ENCODE results near the gene REEP1. TPM values are rescaled to one million over a fixed set of nuclear protein-coding genes. Genes with fewer than 3 reads are reported as not detected.

The REEP1 gene
- total RNA-seq, 2 donors from 2014 or later = 20.9 to 22.7 TPM

DNA sequence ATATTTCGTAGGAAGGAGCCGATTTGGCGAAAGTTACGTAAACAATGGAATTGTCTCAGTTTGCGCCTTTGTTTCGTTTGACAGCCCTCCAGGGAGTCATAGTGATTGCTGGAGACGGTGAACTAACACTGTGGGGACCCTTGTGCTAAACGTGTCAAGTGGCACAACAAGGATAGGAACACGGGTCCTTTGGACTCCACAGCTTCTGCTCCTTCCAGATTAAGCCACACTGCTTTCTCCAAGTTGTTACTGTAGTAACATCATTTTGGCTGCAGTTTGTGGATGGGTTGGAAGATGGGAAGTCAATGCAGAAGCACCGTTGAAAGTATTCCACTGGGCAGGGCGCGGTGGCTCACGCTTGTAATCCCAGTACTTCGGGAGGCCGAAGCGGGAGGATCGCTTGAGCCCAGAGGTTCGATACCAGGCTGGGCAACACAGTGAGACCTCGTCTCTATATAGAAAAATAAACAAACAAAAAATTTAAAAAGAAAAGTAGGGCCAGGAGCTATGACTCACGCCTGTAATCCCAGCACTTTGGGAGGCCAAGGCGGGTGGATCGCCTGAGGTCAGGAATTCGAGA, 141.5 kb downstream of the REEP1 start:
- no peaks in the 10 kb centered on the region for H3K27me3 ChIP-seq (replicated peaks; ENCODE audit: insufficient read depth)
- no peaks in the 10 kb centered on the region for H3K9me3 ChIP-seq
- H3K27ac ChIP-seq = peak overlapping the region; percentile 100
- TF ChIP-seq, protein P1, sequence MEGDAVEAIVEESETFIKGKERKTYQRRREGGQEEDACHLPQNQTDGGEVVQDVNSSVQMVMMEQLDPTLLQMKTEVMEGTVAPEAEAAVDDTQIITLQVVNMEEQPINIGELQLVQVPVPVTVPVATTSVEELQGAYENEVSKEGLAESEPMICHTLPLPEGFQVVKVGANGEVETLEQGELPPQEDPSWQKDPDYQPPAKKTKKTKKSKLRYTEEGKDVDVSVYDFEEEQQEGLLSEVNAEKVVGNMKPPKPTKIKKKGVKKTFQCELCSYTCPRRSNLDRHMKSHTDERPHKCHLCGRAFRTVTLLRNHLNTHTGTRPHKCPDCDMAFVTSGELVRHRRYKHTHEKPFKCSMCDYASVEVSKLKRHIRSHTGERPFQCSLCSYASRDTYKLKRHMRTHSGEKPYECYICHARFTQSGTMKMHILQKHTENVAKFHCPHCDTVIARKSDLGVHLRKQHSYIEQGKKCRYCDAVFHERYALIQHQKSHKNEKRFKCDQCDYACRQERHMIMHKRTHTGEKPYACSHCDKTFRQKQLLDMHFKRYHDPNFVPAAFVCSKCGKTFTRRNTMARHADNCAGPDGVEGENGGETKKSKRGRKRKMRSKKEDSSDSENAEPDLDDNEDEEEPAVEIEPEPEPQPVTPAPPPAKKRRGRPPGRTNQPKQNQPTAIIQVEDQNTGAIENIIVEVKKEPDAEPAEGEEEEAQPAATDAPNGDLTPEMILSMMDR (IDR thresholded peaks at IDR 0.05) = no peak
- DNase-seq (ENCODE audit: low spot score) = no peak
- peak overlapping the region; percentile 95 for H3K4me3 ChIP-seq
- ATAC-seq (ENCODE audit: insufficient number of reproducible peaks, low FRiP score, low read depth) = peak; percentile 3
- H3K4me1 ChIP-seq (ENCODE audit: control insufficient read depth in 1 of 2, low read depth in 2 of 2) = peaks cover 16 to 64% of the 10 kb centered on the region in 2 donors
- H3K36me3 ChIP-seq = no peaks in the 10 kb centered on the region

DNA sequence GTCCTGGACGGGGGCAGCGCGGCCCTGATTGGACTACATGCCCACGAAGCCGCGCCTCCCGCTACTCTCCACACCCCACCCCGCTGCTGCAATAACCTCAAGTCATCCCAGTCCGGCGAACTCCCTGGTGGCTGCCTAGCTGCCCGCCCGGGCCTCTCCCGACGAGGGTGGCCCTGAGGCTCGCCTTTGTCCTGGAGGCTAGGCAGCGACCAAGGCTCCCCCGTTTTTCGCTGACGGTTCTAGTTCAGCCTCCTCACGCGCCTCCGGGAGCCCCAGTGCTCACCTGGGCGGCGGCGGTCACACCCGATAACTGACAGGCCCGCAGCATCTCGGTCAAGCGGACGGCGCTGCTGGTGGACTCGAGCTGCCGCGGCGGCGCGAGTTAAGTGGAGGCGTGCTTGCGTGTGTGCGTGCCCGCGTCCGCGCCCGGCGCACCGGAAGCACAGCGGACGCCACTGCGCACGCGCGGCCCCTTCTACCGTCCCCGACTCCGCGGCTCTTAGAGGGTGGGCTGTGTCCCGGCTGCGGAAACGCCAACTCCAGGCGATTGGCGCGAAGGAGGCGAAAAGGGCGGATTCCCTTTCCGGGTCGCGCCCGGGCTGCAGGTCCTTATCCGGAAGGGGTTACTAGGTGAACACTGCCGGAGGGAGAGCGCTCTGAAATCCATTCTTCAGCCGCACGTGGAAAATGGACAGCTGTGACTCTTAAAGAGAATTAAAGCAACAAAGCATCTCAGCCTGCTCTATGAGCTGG, 142.2 kb downstream of the REEP1 start, which contains the start of gene IMMT:
Gene IMMT, minus strand, starts transcription at position 408 of the 753 bp plus-strand sequence. Its CDS starts 80 bp downstream, at position 328.
- H3K36me3 ChIP-seq = no peaks in the 10 kb centered on the region
- peak; percentile 84 for ATAC-seq (ENCODE audit: insufficient number of reproducible peaks, low FRiP score, low read depth)
- no peaks in the 10 kb centered on the region for H3K9me3 ChIP-seq
- DNase-seq (ENCODE audit: low spot score) = peak; percentile 91
- TF ChIP-seq, protein P1 (IDR thresholded peaks at IDR 0.05) = no peak
- H3K4me3 ChIP-seq = peak within 1 kb of the TSS; percentile 95
- H3K27ac ChIP-seq = peak within 1 kb of the TSS; percentile 100
- H3K4me1 ChIP-seq (ENCODE audit: control insufficient read depth in 1 of 2, low read depth in 2 of 2) = peaks cover 18 to 60% of the 10 kb centered on the region in 2 donors
- H3K27me3 ChIP-seq (replicated peaks; ENCODE audit: insufficient read depth) = no peaks in the 10 kb centered on the region

DNA sequence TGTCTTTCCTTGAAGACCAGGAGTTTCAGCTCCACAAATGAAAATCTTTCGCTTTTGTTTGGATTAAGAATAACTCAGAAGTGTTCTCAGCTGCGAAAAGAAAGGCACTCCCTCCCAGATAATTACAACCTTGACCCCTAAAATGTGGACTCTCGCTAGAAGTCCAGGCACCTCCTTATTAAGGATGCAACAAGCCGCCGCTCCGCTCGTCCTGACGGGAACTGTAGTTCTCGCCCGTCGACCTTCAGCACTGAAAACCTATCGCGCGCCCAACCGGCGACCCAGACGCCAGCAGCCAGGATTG, 142.7 kb downstream of the REEP1 start:
- Histone ChIP-seq H3K36me3 (no peaks in the 10 kb centered on the region), H3K9me3 (no peaks in the 10 kb centered on the region), H3K4me1 (ENCODE audit: control insufficient read depth in 1 of 2, low read depth in 2 of 2) (peaks cover 16 to 55% of the 10 kb centered on the region in 2 donors), H3K4me3 (peak overlapping the region; percentile 95), H3K27ac (peak overlapping the region; percentile 100), H3K27me3 (replicated peaks; ENCODE audit: insufficient read depth) (no peaks in the 10 kb centered on the region)
- ATAC-seq (ENCODE audit: insufficient number of reproducible peaks, low FRiP score, low read depth) (no peak), DNase-seq (ENCODE audit: low spot score) (no peak)
- TF ChIP-seq, protein P1 (IDR thresholded peaks at IDR 0.05) = no peak

DNA sequence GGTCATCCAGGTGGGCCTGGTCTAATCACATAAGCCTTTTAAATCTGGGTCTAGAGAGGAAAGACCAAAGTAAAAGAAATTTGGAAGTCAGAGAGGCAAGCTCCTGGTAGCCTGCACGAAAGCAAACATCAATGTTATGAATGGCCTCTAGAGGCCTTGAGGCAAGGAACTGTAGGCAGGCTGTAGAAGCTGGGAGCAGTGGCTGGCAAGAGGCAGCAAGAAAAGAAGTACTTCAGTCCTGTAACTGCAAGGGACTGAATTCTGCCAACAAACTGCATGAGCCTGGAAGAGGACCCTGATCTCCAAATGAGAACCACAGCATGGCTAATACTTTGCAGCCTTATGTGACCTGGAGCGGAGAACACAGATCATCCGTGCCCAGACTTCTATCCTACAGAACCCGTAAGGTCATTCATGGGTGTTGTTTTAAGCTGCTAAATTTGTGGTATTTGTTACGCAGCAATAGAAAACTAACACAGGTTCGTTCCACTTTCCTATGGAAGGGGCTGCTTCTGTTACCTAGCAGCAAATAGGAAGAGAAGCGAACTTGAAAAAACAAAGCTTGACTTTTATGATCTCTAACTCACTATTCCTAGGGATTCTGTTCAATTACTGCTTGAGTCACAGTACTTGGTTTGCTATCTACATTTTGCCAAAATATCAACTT, 143.4 kb downstream of the REEP1 start:
- TF ChIP-seq, protein P1 (IDR thresholded peaks at IDR 0.05) = no peak
- Histone ChIP-seq H3K36me3 (no peaks in the 10 kb centered on the region), H3K4me3 (peak overlapping the region; percentile 95), H3K4me1 (ENCODE audit: control insufficient read depth in 1 of 2, low read depth in 2 of 2) (peaks cover 16 to 55% of the 10 kb centered on the region in 2 donors), H3K27ac (peak overlapping the region; percentile 100), H3K9me3 (no peaks in the 10 kb centered on the region), H3K27me3 (replicated peaks; ENCODE audit: insufficient read depth) (no peaks in the 10 kb centered on the region)
- ATAC-seq (ENCODE audit: insufficient number of reproducible peaks, low FRiP score, low read depth) = no peak
- DNase-seq (ENCODE audit: low spot score) = no peak

DNA sequence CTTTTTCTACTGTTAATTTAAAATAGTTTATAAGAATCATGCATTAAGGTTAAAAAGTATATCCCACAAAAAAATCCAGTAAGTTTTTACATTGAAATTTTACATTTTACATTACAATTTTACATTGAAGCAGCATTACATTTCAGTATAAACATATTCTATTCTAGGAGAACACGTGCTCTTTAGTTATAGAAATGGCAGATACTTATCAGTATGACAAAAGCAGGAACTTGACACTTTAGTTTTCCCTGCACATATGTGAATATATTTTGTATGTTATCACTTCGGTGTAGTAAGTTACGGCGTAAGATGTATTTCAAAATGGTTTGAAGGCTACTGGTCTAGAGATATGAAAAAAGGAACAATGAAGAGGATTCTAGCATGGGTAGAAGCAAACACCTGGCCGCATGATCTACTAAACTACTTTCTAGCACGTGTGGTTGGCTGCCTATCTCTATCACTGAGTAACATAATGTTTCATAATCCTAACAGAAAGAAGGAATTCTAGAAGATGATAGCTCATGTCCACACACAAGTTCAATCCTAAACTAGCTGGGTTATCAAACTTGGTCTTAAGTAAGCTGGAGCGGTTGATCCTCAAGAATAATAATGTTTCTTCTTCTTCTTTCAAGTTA, 147.5 kb downstream of the REEP1 start:
- TF ChIP-seq, protein P1 (IDR thresholded peaks at IDR 0.05) = no peak
- H3K4me1 ChIP-seq (ENCODE audit: control insufficient read depth in 1 of 2, low read depth in 2 of 2) = peaks cover 29 to 56% of the 10 kb centered on the region in 2 donors
- ATAC-seq (ENCODE audit: insufficient number of reproducible peaks, low FRiP score, low read depth) = no peak
- H3K27me3 ChIP-seq (replicated peaks; ENCODE audit: insufficient read depth) = no peaks in the 10 kb centered on the region
- H3K36me3 ChIP-seq = no peaks in the 10 kb centered on the region
- no peak overlapping the region for H3K4me3 ChIP-seq
- no peak for DNase-seq (ENCODE audit: low spot score)
- H3K27ac ChIP-seq = no peak overlapping the region
- H3K9me3 ChIP-seq = no peaks in the 10 kb centered on the region
